Stimulated activated CD4-positive, alpha-beta T cell treated with anti-CD3 and anti-CD28 coated beads, Interleukin-1b, Interleukin-23, amount 100 ng/mL, for 1 hour (primary cell): ENCODE measurements around the gene CIB2.

Source experiments
- DNase-seq, 2 donors: peaks; one replicate each; pipeline ENCODE4 v3.0.0-alpha.2; 2020; ENCODE audit warnings: low read depth in 2 of 2

The CIB2 gene

DNA sequence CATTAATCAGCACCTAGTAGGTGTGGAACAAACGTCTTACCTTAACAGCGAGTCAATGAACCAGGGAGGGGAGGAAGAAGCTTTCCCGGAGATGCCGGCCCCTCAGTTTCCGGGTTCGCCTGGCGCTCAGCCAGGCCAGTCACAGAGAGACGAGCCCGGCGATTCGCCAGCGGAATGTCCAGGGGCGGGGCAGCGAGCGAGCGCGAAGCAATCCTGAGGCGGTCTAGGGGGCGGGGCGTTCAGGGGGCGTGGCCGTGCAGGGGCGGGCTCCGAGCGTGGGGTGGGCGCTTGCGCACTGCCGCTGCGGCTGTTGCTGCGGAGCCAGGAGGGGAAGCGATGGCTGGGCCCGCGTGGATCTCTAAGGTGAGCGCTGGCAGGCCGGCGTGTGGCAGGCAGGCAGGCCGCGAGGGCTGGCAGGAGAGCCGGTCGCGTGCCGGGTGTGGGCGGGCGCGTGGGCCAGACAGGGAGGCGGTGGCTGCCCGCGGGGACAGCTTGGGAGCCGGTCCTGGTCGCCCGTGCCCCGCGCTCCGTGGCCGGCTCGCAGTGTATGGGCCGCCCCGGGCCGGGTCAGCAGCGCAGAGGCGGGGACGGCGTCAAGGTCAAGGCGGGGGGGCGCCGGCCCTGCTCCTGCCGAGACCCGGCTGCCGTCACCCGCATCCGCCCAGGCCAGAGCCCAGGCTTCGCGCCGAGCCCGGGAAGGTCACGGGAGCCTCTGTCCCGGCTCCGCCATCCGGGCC lies 18.0 kb upstream of the CIB2 start, which contains the start of gene IDH3A:
Gene IDH3A, plus strand, starts transcription at position 295 of the 737 bp plus-strand sequence. Its CDS starts 42 bp downstream, at position 337.
- DNase-seq = peak; percentile 99 to 100

DNA sequence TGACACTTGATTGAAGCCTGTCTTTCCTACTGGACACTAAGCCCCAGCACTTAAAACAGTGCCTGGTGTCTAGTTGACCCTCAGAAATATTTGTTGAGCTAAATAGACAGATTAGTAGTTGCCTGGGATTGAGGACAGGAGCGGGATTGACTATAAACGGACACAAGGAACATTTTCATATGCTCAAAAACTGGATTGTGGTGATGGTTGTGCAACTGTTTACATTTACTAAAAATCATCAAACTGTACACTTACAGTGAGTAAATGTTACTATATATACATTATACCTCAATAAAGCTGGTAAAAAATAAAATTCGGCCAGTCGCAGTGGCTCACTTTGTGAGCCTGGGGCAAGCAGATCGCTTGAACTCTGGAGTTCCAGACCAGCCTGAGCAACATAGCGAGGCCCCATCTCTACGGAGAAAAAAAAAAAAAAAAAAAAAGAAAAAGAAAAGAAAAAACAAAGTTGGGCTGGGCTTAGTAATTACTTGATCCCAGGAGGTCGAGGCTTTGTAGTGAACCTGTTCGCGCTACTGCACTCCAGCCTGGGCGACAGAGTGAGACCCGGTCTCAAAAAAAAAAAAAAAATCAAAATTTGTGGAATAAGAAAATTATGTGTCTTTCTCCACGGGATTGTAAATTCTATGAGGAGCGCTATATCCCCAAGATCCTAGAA lies 17.3 kb upstream of the CIB2 start:
- no peak for DNase-seq

GRCh38 chr15:78147566-78147965 lies 16.3 kb upstream of the CIB2 start:
- no peak for DNase-seq

GRCh38 chr15:78146425-78147154 lies 15.3 kb upstream of the CIB2 start:
- DNase-seq = no peak

DNA sequence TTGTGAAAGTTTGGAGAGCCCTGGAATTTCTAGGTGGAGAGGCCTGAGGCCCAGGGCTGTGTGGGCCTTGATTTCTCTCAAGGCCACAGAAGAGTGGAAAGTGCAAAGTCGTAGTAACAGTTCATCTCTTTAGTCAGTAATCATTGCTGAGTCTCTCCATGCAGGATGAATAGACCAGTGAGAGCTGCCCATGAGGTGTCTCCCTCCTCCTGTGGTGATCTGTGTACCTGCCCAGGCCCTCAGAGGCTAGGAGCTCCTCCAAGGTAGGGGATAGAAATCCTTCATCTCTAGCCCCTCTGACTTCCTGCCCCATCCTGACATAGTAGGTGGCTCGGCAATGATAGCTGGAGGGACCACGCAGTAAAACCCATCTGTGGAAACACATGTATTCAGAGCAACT lies 11.1 kb upstream of the CIB2 start:
- no peak for DNase-seq

GRCh38 chr15:78140292-78140691 lies 9.0 kb upstream of the CIB2 start:
- no peak for DNase-seq

DNA sequence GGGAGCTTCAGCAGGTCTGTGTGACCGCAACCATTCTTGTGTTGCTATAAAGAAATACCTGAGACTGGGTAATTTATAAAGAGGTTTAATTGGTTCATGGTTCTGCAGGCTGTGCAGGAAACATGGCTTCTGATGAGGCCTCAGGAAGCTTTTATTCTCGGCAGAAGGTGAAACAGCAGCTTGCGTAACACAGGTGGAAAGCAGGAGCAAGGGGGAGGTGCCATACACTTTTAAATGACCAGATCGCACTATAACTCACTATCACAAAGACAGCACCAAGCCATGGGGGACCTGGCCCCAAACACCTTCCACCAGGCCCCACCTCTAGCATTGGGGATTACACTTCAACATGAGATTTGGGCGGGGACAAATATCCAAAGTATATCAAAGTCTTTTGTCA lies 8.3 kb upstream of the CIB2 start:
- no peak for DNase-seq

DNA sequence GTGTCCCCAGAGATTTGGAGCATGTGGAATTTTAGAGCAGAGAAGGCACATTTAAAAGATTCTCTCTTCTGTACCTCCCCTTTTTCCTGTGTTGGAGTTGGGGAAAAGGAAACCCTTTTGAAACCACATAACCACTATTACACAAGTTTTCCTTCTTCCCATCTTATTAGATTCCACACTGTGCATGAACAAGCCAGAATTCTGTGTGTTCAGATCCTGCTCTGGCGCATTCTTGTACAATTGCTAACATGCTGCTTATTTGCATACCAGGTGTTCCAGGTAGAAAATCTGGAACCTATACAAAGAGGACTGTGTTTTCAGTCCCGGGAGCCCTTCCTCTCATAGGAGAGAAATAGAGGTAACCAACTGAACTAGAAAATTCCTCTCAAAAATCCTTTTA lies 2.6 kb upstream of the CIB2 start:
- no peak for DNase-seq

DNA sequence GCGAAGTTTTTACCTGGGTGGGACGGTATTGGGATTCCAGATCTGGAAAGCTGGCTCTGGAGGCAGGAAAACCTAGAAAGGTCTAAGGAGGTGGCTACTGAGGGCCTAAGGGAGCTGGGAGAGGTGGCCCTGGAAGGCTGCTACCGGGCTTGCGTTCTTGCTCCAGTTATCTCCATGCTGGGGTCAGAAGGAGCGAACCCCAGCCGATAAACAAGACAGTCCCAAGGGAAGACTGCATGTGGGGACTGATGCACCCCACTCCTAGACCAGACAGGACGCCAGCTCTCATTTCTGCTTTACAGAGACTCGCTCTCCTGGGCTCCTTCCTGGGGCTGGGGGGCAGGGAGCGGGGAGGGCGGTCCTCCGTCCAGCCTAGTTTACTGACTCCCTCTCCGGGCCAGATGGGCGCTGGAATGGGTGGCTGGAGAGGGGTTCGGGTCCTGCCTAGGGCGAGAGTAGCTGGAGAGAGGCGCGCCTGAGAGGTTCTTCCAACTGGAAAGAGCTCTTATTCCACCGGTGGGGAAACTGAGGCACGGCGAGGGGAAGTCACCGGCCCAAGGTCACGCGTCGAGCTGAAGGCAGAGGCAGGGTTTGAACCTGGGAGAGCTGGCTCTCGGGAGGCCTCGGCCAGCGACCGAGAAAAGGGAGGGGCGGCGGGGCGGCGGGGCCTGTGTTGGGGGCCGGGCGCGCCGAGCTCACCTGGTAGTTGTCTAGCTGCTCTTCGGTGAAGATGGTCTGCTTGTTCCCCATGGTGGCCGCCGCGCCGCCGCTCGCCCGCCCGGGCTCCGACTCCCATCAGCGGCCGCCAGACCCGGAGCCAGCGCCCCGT lies 565 bp downstream of the CIB2 start:
- no peak for DNase-seq

DNA sequence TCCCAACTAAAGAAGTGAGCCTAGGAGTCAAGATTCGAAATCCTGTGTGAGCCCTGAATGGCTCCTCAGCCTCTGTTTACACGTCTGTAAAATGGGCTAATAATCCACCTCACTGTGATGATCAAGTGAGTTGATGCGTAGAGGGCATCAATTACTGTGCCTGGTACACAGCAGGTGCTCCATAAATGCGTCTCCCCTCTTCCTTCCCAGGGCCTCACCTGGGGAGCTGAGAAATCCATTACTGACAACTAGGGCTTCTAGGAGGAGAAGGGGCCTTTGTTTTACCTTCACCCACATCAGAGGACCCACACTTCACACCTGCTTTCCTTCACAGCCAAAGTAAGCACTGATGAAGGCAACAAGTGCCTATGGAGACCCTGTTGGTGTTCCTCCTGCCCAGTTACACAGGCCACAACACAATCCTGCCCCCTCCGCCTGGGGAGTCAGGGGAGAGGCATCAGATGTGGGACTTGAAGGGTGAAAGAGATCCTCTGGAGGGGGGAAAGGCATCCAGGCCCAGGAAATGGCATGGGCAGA lies 1.4 kb downstream of the CIB2 start:
- DNase-seq = no peak

- DNase-seq = no peak
These were observed 2.0 kb downstream of the CIB2 start for GRCh38 chr15:78129077-78129750.

DNA sequence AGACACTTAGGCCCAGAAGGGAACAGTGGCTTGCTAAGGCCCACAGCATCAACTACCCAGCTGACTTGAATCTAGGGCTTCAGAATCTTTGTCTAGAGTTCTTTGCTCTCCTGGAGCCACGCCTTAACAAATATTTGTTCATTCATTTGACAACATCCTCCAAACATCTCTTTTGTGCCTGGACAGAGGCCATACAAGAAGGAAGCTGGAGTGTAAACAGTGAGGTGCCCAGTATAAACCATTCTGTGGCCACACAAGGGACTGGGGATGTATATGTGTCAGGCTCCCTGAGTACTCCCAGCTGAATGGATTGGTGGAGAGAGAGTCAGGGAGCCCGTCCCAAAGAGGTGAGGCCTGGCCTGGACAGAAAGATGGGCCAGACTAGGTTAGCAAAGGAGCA lies 3.4 kb downstream of the CIB2 start:
- no peak for DNase-seq

GRCh38 chr15:78125267-78125666 lies 6.0 kb downstream of the CIB2 start:
- DNase-seq = no peak

GRCh38 chr15:78120523-78120922 lies 10.7 kb downstream of the CIB2 start:
- no peak for DNase-seq

- no peak for DNase-seq
These were observed 18.7 kb downstream of the CIB2 start for GRCh38 chr15:78112551-78112950.

DNA sequence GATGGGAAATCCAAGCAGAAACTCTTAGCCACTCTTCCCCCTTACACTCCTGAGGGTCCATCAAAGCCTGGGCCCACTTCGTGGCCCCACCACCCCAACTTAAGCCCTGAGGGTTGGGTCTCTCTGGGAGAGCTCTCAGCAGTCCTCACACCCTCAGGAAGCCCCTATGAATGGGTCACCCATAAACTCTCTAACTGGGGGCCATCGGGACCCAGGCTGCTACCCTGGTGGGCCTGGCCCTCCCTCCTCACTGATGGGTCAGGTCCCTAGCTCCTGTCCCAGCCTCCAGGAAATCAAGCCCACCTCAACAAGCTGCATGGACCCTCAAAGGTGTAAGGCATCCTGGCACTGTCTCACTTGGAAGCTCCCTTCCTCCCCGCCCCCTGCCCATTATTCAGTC lies 19.5 kb downstream of the CIB2 start:
- DNase-seq = no peak

DNA sequence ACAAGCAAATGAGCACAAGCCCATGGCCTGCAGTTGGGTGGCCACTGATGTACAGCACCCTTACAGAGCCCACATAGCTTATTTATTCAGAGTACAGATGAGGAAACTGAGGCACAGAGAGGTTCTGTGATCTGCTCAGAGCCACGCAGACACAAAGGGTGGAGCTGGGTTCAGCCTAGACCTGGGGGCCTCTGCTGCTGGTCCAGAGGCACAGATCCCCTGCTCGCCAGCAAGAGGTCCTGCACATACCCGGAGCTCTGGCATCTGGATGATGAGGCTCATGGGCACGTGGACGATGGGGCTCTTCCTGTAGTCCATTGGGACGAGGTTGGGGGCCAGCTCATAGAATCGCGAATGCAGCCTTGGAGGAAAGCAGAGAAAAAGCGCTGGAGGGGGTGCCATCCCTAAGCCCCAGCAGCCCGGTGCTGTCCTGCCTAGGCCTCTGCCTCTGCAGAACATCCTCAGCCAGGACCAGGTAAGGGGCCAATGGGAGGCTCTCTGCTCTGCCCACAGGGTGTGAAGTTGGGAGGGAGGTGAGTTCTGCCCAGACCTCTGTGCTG lies 20.2 kb downstream of the CIB2 start:
- DNase-seq = no peak

- no peak for DNase-seq
These were observed 21.1 kb downstream of the CIB2 start for GRCh38 chr15:78110096-78110495.

GRCh38 chr15:78109156-78109555 lies 22.1 kb downstream of the CIB2 start:
- no peak for DNase-seq

DNA sequence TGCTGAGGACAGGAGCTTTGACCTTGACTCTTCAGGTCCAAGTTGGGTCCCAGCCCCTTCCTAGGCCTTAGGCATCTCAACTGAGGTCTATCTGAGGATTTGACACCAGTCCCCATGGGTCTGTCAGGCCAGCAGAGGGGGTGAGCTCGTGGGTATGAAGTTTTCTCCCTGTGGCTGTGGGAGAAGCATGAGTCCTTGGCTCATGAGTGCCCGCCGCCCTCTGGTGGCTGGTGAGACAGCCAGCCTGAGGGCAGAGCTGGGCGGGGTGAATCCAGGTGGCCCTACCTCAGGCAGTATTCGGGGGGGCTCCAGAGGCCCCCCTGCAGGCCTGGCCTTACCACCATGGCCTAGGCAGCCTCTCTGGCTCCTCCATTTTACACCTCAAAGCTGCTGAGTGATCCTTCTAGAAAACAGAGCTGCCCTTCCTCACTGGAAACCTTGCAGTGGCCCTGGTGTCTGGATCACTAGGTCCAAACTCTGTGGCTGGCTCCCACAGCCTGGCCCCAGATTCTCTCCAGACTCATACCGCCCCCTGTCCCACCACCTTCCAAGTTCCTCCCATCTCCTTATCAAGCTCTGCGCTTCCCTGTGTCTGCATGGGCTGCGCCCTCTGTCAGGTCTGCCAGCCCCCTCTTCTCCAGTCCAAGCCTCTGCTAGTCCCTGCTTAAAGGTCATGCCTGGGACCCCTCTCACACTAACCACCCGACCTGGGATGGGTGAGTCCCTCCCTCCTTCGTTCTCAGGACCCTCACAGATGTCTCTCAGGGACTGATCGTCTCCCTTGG lies 22.8 kb downstream of the CIB2 start:
- peak; percentile 58 to 66 for DNase-seq
